Stimulated activated CD4-positive, alpha-beta T cell treated with anti-CD3 and anti-CD28 coated beads, Interleukin-2, amount 100 ng/mL, for 24 hours (primary cell): ENCODE data around the gene MINDY4.

ENCODE experiments used
- DNase-seq, 2 donors: peaks; one replicate each; pipeline ENCODE4 v3.0.0-alpha.2; 2020

The MINDY4 gene

DNA sequence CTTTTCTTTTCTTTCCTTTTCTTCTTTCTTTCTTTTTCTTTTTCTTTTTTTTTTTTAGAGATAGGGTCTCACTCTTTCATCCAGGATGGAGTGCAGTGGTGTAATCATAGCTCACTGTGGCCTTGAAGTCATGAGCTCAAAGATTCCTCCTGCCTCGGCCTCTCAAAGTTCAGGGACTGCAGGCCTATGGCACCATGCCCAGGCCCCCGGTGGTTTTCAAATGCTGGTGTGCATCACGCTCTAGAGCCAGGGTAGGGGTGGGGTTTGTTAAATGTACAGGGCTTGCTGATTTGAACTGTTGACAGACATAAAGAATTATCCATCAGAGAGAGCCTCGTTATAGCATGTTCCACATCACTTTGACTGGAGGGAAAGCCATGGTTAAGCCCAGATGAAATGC is 5.8 kb downstream of the MINDY4 start:
- no peak for DNase-seq

DNA sequence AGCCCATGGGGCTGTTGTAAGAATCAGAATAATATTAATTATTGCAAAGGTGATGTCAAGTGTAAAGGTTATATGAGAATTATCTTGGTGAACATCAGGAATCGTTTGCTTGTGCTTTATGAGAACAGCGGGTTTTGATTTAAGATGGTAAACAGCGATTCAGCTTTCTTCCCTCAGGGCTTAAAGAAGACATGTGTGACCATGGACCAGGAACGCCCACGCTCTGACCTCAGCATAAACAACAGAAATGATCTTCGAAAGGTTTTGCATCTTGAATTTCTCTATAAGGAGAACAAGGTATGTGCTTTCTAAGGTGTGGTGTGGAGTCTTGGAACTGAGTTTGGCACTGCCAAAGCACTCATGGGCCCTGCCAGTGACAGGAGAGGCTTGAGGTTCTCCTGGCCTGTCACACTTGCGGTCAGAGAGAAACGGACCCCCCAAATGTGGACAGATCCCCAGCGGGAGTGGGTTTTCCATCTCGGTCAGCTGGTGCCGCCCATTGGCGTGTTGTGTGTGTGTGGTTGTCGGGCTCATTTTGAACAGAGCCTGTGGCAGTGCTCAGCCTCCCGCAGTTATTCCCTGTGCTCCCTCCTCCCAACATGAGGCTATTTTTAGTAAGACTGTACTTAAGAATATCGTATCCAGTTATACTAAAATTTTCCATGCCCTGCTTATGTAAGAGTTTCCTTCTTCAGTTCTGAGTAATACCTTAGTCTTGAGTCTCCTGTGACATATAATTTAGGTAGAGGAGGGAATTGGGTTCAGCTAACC is 7.2 kb downstream of the MINDY4 start:
- no peak for DNase-seq

DNA sequence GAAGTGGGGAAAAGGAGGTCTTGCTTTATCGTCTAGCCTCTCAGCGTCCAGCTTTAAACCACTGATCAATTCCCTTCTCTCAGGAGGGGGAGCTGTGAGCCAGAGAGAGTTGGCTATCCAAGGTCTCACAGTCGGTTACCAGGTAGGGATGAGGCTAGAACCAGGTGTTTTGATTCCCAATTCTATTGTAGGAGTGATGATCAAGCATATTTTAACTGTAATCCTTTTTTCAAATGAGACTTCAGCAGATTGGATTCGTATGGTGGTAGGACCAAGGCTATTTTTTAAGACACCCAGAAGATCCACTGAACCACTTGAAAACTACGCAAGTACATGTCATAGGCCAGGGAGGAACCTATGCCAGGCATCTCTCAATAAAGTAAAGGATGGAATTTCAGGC is 8.4 kb downstream of the MINDY4 start:
- no peak for DNase-seq

DNA sequence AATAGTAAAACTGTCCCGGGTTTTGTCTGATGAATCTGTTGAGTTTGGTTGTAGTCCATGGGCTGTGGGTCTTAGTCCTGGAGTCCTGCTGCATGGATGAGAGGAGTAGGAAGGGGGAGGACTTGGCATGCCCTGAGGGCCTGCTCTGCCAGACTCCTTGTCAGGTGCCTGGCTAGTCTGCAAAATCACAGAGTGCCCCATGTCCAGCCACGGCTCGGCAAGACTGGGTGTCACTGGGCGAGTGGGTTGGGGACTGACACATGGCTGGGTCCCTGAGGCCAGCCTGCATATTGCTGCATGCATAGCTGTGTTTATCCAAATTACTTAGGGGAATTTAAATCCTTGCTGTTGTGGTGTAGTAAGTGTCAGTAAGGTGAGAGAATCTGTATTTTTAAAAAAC is 9.7 kb downstream of the MINDY4 start:
- DNase-seq, result no peak

DNA sequence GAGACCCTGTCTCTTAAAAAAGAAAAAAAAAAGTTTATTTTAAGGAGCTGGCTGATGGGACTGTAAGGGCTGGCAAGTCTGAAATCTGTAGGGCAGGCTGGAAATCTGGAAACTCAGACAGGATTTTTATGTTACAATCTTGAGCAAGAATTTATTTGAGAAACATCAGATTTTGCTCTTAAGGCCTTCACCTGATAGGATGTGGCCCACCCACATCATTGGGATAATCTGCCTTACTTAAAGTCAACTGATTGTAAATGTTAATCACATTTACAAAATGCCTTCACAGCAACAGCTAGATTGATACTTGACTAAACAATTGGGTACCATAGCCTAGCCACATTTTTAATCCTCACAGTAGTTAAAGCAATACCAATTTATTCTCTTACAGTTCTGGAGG is 11.5 kb downstream of the MINDY4 start:
- no peak for DNase-seq

DNA sequence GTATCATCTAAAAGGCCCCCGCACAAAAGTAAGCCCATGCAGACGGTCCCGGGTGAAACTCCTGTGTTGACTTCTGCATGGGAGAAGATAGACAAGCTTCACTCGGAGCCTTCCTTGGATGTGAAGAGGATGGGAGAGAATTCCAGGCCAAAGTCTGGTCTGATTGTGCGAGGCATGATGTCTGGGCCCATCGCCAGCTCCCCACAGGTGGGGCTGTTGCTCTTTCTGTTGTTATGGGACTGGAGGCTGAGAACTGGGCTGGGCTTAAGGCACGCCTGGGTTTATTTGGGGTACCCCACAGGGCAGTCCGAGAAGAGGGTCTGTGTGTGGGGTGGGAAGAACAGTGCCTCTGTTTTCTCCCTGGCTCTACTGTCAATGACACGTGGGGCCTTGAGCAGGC is 14.6 kb downstream of the MINDY4 start:
- no peak for DNase-seq

DNA sequence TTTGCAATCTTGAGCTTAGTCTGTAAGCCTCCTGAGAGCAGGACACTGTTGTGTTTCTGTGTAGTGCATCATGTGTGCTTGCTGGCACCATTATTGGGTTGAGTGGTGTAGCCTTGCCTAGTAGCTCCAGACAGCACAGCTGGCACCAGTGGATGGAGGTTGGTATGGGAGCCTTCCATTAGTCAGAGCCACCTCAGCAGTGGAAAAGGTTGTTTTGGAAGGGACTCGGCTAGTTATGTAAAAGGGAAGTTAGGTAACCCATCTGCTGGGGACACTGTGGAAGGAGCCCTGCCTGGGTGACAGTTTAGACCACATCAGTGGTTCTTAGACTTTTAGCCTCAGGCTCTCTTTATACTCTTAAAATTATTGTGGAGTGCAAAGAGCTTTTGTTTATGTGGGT is 16.3 kb downstream of the MINDY4 start:
- no peak for DNase-seq

DNA sequence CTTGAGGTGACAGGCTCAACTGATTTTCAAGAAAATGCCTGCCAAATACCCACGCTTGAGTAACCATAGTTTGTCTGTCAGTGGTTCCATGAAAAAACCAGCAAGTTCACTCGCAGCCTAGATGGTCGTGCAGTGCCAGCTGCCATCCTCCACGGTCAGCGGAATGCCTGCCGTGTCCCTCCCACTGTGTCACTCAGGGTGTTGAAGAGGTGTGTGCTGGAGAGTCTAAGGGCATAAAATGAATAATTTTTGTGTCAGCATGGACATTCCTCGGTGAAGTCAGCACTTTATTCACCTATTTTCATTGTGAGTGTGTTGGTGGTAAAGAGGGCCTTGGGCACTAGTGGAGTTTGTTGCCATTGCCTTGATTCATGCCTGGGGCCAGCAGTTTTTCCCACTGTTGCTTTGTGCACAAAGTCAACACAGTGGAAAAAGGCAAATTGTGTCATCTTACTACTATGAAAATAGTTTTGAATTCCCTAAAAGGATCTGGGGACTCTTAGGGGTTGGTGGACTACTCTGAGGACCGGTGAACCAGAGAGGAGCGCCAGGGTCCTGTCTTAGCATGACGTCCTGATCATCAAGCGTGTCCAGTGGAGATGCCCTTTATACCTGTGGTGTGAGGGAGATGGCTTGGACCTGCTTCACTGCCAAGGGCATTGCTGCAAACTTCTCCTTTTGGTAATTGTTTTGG is 17.6 kb downstream of the MINDY4 start:
- DNase-seq, result no peak

DNA sequence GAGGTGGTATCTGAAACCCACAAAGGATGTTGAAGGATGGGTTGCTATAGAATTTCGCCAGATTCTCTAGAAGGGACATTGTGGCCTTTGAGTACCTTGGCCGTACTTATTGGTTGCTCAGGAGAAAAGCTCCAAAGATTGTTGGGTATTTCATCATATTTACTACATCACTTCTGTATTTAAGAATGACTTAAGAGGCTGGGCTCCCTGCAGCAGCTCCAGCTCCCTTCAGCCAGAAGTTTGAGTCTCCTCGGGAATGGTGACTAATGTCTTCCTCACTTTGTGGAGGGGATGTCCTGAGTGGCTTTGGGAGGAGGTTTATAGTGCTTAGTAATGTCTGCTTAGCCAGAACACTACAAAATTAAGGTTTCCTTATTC is 18.1 kb downstream of the MINDY4 start:
- no peak for DNase-seq

DNA sequence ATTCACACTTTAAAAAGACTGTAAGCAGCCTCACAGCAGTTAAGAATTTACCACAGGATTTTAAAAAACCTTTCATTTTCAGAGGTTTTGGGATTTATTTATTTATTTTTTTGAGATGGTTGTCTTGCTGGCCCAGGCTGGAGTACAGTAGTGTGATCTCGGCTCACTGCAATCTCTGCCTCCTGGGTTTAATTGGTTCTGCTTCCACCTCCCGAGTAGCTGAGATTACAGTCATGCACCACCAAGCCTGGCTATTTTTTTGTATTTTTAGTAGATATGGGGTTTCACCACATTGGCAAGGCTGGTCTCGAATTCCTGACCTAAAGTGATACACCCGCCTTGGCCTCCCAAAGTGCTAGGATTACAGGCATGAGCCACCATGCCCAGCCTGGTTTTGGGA is 19.1 kb downstream of the MINDY4 start:
- DNase-seq, result no peak

DNA sequence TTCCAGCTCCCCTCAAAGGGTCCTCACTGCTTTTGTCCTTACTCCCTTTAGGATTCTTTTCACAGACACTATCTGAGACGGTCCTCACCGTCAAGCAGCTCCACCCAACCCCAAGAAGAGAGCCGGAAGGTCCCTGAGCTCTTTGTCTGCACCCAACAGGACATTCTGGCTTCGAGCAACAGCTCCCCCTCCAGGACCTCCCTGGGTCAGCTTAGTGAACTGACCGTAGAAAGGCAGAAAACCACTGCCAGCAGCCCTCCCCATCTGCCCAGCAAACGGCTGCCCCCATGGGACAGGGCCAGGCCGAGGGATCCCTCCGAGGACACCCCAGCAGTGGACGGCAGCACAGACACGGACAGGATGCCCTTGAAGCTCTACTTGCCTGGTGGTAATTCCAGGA is 19.9 kb downstream of the MINDY4 start:
- no peak for DNase-seq

DNA sequence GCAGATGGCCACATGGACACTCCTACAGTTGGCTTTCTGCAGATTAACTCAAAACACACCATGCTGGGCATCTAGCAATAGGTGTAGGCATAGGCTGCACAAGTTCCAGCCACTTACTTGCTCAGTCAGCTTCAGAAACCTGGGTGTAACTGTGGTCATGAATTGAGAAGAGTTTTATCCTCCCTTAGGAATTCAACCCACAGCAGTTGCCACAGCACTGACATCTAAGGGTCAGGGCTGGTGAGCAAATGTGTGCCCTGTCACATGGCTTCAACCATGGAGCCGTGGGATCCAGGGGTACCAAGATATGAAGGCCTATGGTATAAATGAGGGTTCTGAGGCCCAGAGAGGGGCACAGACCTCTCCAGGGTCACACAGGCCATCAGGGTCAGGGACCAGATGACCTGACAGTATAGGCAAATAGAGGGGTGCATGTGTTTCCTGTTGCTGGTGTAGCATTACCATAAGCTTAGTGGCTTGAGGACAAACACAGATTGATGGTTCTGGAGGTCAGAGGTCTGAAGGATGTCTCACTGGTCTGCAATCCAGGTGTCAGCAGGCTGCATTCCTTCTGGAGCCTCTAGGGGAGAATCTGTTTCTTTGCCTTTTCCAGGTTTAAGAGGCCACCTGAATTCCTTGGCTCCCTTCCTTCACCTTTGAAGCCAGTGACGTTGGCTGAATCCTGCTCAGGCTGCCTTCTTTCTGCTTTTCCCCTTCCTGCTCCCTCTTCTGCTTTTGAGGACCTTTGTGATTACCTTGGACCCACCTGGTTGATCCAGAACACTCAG is 24.1 kb downstream of the MINDY4 start:
- DNase-seq, result no peak

DNA sequence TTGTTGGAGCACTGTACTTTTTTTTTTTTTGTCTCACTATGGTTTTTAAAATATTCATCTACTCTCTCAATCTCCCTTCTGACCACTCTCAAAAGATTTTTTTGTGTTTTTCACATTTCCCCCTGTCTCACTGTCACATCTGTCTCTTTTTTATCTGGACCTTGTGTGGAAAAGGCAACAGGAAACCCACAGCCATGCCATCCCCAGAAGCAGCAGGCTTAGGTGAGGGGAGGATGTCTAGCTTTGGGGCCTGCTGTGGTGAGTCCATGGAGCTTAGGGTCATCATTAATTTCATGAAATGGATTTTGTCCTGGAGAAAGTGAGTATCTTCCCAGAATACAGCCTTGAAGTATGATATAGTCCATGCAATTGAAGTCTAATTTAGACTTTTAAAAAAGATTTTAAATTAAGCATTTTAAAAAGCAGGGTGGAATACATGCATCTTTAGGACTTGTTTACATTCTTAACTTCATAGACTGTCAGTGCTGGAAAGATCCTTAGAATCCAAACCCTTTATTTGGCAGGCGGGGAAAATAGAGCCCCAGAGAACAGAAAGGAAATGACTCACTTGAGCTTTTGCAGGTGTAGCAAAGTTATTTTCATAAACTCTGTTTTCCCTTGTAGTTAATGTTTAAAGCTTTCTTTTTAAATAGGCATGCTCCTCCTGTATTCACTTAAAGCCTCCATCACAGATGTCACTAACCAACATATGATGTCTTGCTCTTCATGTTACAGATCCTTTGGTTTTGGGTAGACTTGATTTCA is 25.1 kb downstream of the MINDY4 start:
- DNase-seq, result no peak

DNA sequence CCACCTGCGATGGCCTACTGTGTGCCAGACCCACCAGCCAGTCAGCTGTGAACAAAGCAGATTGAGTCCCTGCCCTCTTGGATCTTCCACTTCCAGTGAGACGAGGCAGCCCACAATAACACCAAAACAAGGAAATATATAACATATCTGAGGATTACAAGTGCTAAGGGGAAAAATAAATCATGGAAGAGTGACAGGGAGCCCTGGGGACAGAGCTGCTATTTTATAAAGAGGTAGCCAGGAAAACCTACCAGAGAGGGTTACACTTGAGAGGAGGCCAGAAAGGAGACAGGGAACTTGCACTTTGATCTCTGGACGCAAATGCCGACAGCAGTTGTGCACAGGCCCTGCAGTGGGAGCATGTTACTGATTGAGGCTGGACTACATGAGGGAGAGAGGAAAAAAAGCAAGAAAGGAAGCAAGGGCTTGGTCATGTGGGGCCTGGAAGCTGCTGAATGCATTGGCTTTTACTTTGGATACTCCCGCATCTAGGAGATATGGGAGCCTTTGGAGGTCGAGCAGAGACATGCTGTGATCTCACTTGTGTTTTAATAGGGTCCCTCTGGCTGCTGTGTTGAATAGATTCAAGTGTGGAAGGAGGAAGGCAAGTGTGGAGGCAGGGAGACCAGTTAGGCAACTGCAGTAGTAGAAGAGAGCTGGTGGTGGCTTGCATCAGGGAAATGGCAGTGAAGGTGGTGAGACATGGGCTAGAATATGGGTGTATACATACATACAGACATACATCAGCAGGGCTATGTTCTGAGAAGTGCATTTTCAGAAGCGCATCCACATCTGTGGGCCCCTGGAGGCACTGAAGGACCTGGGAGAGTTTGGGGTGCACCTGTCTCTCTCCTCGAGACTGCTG is 26.2 kb downstream of the MINDY4 start:
- no peak for DNase-seq

DNA sequence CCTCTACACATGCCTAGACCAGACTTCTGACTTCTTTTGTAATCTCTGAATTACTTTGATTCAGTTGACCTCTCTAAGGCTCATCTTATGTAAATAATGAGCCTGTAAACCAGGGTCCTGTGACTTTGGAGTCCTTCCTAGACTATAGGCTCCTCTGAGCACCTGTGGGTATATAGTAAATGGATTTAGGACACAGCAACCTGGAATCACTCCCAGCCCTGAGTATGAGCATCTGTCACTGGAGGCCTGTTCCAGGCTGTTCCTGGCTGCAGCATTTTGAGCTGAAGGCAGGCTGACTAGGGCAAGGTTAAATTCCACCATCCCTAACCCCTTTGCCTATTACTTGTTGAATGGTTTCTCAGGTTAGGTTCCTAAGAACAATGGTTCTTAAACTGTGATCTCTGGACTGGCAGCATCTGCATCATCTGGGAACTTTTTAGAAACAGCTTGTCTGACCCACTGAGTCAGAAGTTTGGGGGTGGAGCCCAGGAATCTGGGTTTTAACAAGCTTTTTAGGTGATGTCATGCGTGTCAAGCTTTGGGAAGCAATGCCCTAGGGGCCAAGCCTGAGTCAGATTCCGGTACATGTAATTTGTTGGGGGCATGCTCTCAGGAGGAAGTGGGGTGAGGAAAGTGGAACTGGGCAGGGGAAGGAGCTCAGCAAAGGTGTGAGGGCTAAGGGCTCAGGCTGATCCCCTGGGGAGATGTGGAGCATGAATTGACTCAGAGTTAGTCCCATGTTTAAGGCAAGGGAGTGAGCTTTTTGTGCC is 28.2 kb downstream of the MINDY4 start:
- no peak for DNase-seq

DNA sequence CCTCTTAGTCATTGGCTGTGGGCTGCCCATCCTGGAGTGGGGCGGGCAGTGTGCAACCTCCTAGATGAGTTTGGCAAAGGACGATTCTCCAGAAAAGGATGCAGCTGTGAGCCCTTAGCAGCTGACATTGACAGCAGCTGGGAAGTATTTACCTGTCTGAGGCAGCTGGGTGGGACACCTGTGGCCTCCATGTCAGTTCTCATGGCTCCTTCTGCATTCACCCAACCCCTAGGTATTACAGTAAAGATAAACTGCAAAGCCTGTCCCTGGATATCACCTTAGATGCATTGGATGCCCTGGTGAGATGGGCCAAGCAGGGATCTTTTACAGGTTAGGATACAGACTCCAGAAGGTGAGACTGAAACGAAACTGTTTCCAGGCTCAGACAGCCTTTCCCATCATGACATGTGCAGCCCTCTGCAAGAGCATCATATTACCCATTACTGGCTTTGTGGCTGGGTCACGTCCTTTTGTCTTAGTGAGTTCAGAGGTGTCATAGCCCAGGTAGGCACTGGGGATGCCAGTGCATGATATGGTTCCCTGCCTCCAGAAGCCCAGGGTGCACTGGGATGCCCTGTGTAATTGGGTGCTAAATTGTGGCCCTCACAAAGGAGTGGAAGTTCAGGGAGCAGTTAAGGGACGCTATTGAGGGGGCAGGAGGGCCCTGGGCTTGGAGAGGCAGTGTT is 28.9 kb downstream of the MINDY4 start:
- DNase-seq, result no peak

DNA sequence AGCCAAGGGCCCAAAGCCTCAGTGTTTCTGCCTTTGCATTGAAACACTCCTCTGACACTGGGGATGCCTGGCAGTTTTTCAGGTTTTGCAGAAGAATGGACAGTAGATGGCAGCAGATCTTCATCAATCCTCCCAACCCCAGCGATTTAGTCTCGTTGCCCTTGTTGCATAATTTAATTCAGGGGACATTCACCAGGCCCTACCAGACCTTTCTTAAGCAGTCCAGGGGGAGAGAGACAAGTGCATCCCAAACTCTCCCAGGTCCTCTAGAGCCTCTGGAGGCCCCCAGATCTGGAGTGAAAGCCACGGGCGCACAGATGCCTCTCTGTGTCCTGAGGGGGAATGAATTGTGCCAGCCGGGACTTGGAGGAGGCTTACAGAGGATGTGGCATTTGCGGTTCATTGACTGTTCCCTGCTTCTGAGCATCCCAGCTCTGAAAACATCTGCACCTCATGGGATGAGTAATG is 29.6 kb downstream of the MINDY4 start:
- peak; percentile 13 to 22 for DNase-seq

DNA sequence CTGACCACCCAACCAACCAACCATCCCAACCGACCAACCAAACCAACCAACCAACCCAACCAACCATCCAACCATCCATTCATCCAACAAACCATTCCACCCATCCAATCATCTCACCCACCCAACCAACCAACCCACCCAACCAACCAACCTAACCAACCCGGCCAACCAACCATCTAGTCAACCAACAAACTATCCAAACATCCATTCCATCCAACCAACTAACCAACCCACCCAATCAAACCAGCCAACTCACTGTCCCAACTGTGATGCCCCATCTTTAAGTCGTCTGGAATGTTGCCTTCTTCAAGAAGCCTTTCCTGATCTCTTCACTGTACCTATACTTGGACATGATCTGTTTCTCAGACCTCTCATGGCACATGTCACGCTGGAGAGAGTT is 31.6 kb downstream of the MINDY4 start:
- no peak for DNase-seq

DNA sequence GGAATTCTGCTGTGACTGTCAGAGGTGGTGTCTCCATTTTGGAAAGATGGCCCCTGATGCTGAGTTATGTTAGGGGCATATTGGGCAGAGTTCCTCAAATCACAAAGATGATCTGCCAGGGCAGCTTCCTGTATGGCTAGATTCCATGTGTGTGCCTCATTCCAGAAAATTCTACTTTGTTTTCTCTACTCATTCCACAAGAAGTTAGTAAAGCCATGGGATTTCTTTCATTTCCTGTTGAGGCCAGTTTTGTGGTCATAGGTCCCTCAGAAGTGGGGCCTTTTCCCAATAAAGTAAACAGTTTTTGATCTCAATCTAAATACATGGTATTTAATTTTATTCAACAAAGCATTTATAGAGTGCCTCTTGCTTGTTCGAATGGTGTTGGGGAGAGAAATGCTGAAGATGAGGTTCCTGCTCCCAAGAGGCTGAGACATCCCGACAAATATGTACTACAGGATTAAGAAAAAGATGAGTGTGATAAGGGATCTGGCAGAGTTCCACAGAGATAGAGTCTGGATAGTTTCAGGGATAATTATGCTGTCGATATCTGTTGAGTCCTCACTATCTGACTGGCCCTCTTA is 33.0 kb downstream of the MINDY4 start:
- DNase-seq, result no peak

DNA sequence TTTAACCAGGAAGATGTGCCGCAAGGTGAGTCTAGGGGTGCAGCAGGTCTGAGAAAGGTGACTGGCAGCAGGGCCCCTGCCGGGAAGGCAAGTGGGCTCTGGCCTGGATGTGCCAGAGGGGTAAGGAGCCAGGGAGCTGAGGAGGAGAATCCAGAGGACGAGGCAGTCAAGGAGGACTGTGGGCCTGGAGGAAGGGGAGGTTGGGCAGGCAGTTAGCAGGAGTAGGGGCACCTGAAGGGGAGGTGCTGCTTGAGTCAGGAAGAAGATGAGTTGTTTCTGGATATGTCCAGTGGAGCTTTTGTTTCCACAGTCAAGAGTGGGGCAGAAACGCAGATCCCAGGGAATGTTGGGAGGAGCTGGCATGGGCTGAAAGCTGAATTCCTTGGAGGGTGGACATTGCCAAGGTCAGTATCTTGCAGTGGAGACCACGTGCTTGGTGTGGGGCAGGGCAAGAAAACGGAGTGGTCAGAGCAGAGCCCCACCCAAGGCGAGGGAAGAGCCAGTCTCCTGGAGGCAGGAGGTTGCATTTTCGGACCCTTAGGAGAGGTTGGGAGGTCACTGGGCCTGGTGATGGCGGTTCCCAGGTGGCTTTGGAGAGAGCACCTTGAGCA is 34.0 kb downstream of the MINDY4 start:
- DNase-seq, result no peak
